H1 (cell line): ENCODE measurements around the gene TP73. TPM values are rescaled to one million over a fixed set of nuclear protein-coding genes. Genes with fewer than 3 reads are reported as not detected.

Experiments
- CTCF ChIA-PET: fragments of 300-600 bp; sonication (Branson Sonifier 250); formaldehyde crosslinking; loops from one replicate; lab custom pipeline; 2021; ENCODE audit not compliant: partially characterized antibody; lab: Charles Lee
- POLR2A ChIA-PET: fragments of 300-600 bp; sonication (Branson Sonifier 250); formaldehyde crosslinking; loops from one replicate; lab custom pipeline; 2021; ENCODE audit warnings: inconsistent platforms; ENCODE audit not compliant: partially characterized antibody; lab: Charles Lee
- DNase-seq, 2 experiments: peaks; one replicate each; pipeline versions ENCODE4 v3.0.0 to v3.0.0-alpha.2; 2010 to 2022; ENCODE audit warnings: low spot score in 2 of 2, low read depth in 1 of 2, mixed read lengths in 1 of 2
- FAIRE-seq: peaks from 2 replicates; lab custom pipeline; 2011; peaks lifted over from hg19 to GRCh38; lab: Jason Lieb, UNC
- H2AFZ ChIP-seq: 2 replicates; pipeline ENCODE4 v1.8.1; 2012; ENCODE audit warnings: low read length, inconsistent platforms
- H2AK5ac ChIP-seq: 2 replicates; pipeline ENCODE4 v1.6.1; 2013; ENCODE audit warnings: low read depth, low read length
- H2BK120ac ChIP-seq: replicated peaks from 2 replicates; pipeline ENCODE3; 2013; ENCODE audit warnings: low read depth, low read length, inconsistent platforms
- H2BK12ac ChIP-seq: 2 replicates; pipeline ENCODE4 v1.6.1; 2013; ENCODE audit warnings: low read depth, low read length
- H2BK15ac ChIP-seq: 2 replicates; pipeline ENCODE4 v1.6.1; 2013; ENCODE audit warnings: low read length
- H2BK20ac ChIP-seq: 2 replicates; pipeline ENCODE4 v1.6.1; 2013; ENCODE audit warnings: low read length
- H2BK5ac ChIP-seq: 2 replicates; pipeline ENCODE4 v1.6.1; 2013; ENCODE audit warnings: low read depth, low read length
- H3K14ac ChIP-seq: 2 replicates; pipeline ENCODE4 v1.6.1; 2013; ENCODE audit warnings: inconsistent platforms; ENCODE audit not compliant: insufficient read length
- H3K18ac ChIP-seq: 2 replicates; pipeline ENCODE4 v1.6.1; 2013; ENCODE audit warnings: low read length; ENCODE audit errors: extremely low read depth
- H3K23ac ChIP-seq: 2 replicates; pipeline ENCODE4 v1.6.1; 2013; ENCODE audit warnings: inconsistent platforms; ENCODE audit not compliant: insufficient read length
- H3K23me2 ChIP-seq: 2 replicates; pipeline ENCODE4 v1.6.1; 2013; ENCODE audit warnings: low read depth, low read length
- H3K27ac ChIP-seq: 2 replicates; pipeline ENCODE4 v1.6.1; 2011; ENCODE audit warnings: low read depth, low read length, inconsistent platforms
- H3K27me3 ChIP-seq, 4 experiments: replicated peaks in 1 of 4; 1 replicate in 1 of 4; 2 replicates in 3 of 4; pipeline versions ENCODE4 v1.6.1 to v1.8.1; 2011 to 2013; ENCODE audit warnings: low read length in 3 of 4, mild to moderate bottlenecking in 3 of 4, inconsistent platforms in 2 of 4, mixed read lengths in 2 of 4, moderate library complexity in 1 of 4; ENCODE audit not compliant: control insufficient read depth in 3 of 4, insufficient read depth in 3 of 4; ENCODE audit errors: extremely low read depth in 1 of 4
- H3K36me3 ChIP-seq, 4 experiments: 2 replicates each; pipeline versions ENCODE4 v1.6.1 to v1.8.1; 2011 to 2013; ENCODE audit warnings: mild to moderate bottlenecking in 4 of 4, low read length in 3 of 4, moderate library complexity in 2 of 4, control low read depth in 1 of 4, inconsistent platforms in 1 of 4; ENCODE audit not compliant: insufficient read depth in 4 of 4, control insufficient read depth in 2 of 4
- H3K4ac ChIP-seq: replicated peaks from 2 replicates; pipeline ENCODE3; 2013; ENCODE audit warnings: low read length, low read depth, mixed read lengths, inconsistent platforms; ENCODE audit not compliant: insufficient read length
- H3K4me1 ChIP-seq, 4 experiments: replicated peaks in 1 of 4; 1 replicate in 1 of 4; 2 replicates in 3 of 4; pipeline versions ENCODE4 v1.6.1 to v1.8.1; 2011 to 2013; ENCODE audit warnings: low read length in 3 of 4, inconsistent platforms in 2 of 4, mixed read lengths in 1 of 4; ENCODE audit not compliant: insufficient read depth in 4 of 4, control insufficient read depth in 3 of 4
- H3K4me2 ChIP-seq, 2 experiments: 2 replicates each; pipeline versions ENCODE4 v1.6.1 to v1.8.1; 2011 to 2013; ENCODE audit warnings: low read depth in 2 of 2, low read length in 2 of 2, control low read depth in 1 of 2, inconsistent platforms in 1 of 2, mild to moderate bottlenecking in 1 of 2; ENCODE audit not compliant: insufficient read depth in 1 of 2
- H3K4me3 ChIP-seq, 4 experiments: fragments of 200-600, 300-600 bp in 1 of 4; sonication (generic), shearing (Covaris generic), sonication (Bioruptor Twin) in 1 of 4; 2 replicates each; pipeline versions ENCODE4 v1.5.1 to v1.8.1; 2011 to 2016; ENCODE audit warnings: low read length in 4 of 4, low read depth in 3 of 4, control low read depth in 2 of 4, inconsistent platforms in 2 of 4, mild to moderate bottlenecking in 2 of 4, mixed read lengths in 1 of 4, moderate library complexity in 1 of 4; ENCODE audit not compliant: insufficient read depth in 2 of 4; ENCODE audit errors: extremely low read depth in 1 of 4
- H3K56ac ChIP-seq: replicated peaks from 2 replicates; pipeline ENCODE3; 2013; ENCODE audit warnings: low read depth, mild to moderate bottlenecking, mixed read lengths, low read length, inconsistent platforms; ENCODE audit not compliant: insufficient read length
- H3K79me1 ChIP-seq: 2 replicates; pipeline ENCODE4 v1.6.1; 2013; ENCODE audit warnings: low read depth, low read length, control low read depth
- H3K79me2 ChIP-seq, 2 experiments: 2 replicates each; pipeline versions ENCODE4 v1.6.1 to v1.8.1; 2012 to 2013; ENCODE audit warnings: low read length in 2 of 2, mild to moderate bottlenecking in 2 of 2, inconsistent platforms in 1 of 2; ENCODE audit not compliant: insufficient read depth in 2 of 2, control insufficient read depth in 1 of 2
- H3K9ac ChIP-seq, 4 experiments: replicated peaks in 1 of 4; 1 replicate in 1 of 4; 2 replicates in 3 of 4; pipeline versions ENCODE4 v1.6.1 to v1.8.1; 2011 to 2013; ENCODE audit warnings: low read depth in 3 of 4, low read length in 3 of 4, control low read depth in 2 of 4, mild to moderate bottlenecking in 2 of 4, moderate library complexity in 2 of 4, inconsistent platforms in 1 of 4; ENCODE audit errors: extremely low read depth in 1 of 4
- H3K9me3 ChIP-seq, 2 experiments: 2 replicates each; pipeline versions ENCODE4 v1.6.1 to v1.8.1; 2012 to 2013; ENCODE audit warnings: mild to moderate bottlenecking in 2 of 2, moderate library complexity in 2 of 2, control low read depth in 1 of 2, inconsistent platforms in 1 of 2, low read depth in 1 of 2, low read length in 1 of 2, mixed read lengths in 1 of 2; ENCODE audit not compliant: insufficient read depth in 2 of 2
- H4K20me1 ChIP-seq, 2 experiments: replicated peaks in 1 of 2; 2 replicates each; pipeline versions ENCODE3 to v1.8.1; 2011 to 2013; ENCODE audit warnings: inconsistent platforms in 2 of 2, low read length in 2 of 2, mild to moderate bottlenecking in 1 of 2; ENCODE audit not compliant: insufficient read depth in 2 of 2, control insufficient read depth in 1 of 2
- H4K5ac ChIP-seq: 2 replicates; pipeline ENCODE4 v1.6.1; 2013; ENCODE audit warnings: low read length, low read depth, mixed read lengths, inconsistent platforms; ENCODE audit not compliant: insufficient read length
- H4K8ac ChIP-seq: 2 replicates; pipeline ENCODE4 v1.8.0; 2013; ENCODE audit warnings: mild to moderate bottlenecking, moderate library complexity, low read length, inconsistent platforms; ENCODE audit not compliant: insufficient read depth; ENCODE audit errors: extremely low read depth
- H4K91ac ChIP-seq: replicated peaks from 2 replicates; pipeline ENCODE3; 2013; ENCODE audit warnings: low read length, mixed read lengths, inconsistent platforms; ENCODE audit not compliant: insufficient read length
- ASH2L ChIP-seq: fragments of 200-600, 300-600 bp; sonication (generic); IDR thresholded peaks from one replicate; pipeline ENCODE4 v1.7.1; 2017; ENCODE audit warnings: low read length
- BACH1 ChIP-seq: IDR thresholded peaks from 2 replicates; pipeline ENCODE4 v1.6.1; 2012; ENCODE audit warnings: low read length, improper control_type of control experiment
- KDM4A ChIP-seq: IDR thresholded peaks from one replicate; pipeline ENCODE4 v1.7.1; 2012; ENCODE audit warnings: low read depth, mild to moderate bottlenecking, moderate library complexity, low read length, inconsistent platforms; ENCODE audit not compliant: severe bottlenecking
- MAX ChIP-seq: IDR thresholded peaks from 2 replicates; pipeline ENCODE4 v1.6.1; 2012; ENCODE audit warnings: inconsistent platforms
- NANOG ChIP-seq: IDR thresholded peaks from 2 replicates; pipeline ENCODE4 v1.6.1; 2011; ENCODE audit warnings: low read length, low read depth, mild to moderate bottlenecking, inconsistent platforms; ENCODE audit not compliant: insufficient read depth, poor library complexity, severe bottlenecking
- RAD21 ChIP-seq, 2 experiments: IDR thresholded peaks in 1 of 2; conservative IDR thresholded peaks in 1 of 2; 2 replicates each; pipeline ENCODE4 v1.6.1; 2011; ENCODE audit warnings: low read depth in 2 of 2, low read length in 2 of 2, improper control_type of control experiment in 1 of 2, inconsistent platforms in 1 of 2, mild to moderate bottlenecking in 1 of 2, moderate library complexity in 1 of 2
- RBBP5 ChIP-seq: IDR thresholded peaks from 2 replicates; pipeline ENCODE4 v1.7.1; 2012; ENCODE audit warnings: low read depth, mild to moderate bottlenecking, inconsistent platforms, low read length, moderate library complexity, borderline replicate concordance
- SAP30 ChIP-seq: fragments of 300-600 bp; sonication (generic); IDR thresholded peaks from 2 replicates; pipeline ENCODE4 v1.7.1; 2012; ENCODE audit warnings: low read length, moderate library complexity, mild to moderate bottlenecking, inconsistent platforms; ENCODE audit not compliant: insufficient read depth, insufficient replicate concordance
- SIX5 ChIP-seq: IDR thresholded peaks from 2 replicates; pipeline ENCODE4 v1.6.1; 2011; ENCODE audit warnings: mild to moderate bottlenecking, low read depth, low read length
- SUZ12 ChIP-seq: fragments of 200-600 bp; sonication (generic); IDR thresholded peaks from 2 replicates; pipeline ENCODE4 v1.6.1; 2012; ENCODE audit warnings: mild to moderate bottlenecking, inconsistent platforms, low read length, moderate library complexity, mixed read lengths
- WGBS, 2 experiments: shearing (Covaris generic) in 1 of 2; methylation state at CpG; one replicate each; pipeline versions ENCODE4 v1.1.6 to v1.1.7; 2013 to 2015; ENCODE audit warnings: low lambda C conversion rate in 2 of 2, mixed read lengths in 2 of 2, inconsistent platforms in 1 of 2, low coverage in 1 of 2, missing lambda C conversion rate in 1 of 2; ENCODE audit not compliant: insufficient replicate concordance in 2 of 2, insufficient coverage in 1 of 2, insufficient read length in 1 of 2; ENCODE audit errors: extremely low coverage in 1 of 2, missing lambda C conversion rate in 1 of 2; 5-methylcytosine and 5-hydroxymethylcytosine counted together
- polyA plus RNA-seq, 7 experiments: library from polyadenylated mRNA; depleted of rRNA in 3 of 7; stranded (reverse) in 5 of 7; unstranded in 2 of 7; fragments of >200 nt in 5 of 7; fragments of 200-250 nt in 2 of 7; gene quantifications; 1 replicate in 5 of 7; 2 replicates in 1 of 7; 4 replicates in 1 of 7; pipeline versions ENCODE4 v1.2.1 to v1.2.3, GENCODE V29; 2011 to 2013; ENCODE audit warnings: missing spikeins in 2 of 7, mixed read lengths in 2 of 7
- total RNA-seq: library from RNA; stranded (reverse); fragmentation: NEBNext Ultra II Directional; extraction: Animal tissue kit (Norgen Biotek cat#: 25700); gene quantifications from 2 replicates; pipeline ENCODE4 v1.2.1, GENCODE V29; 2021
- TF ChIP-seq, protein P1 (sequence below): IDR thresholded peaks from 2 replicates; pipeline ENCODE4 v1.6.1; 2012; ENCODE audit warnings: low read length, inconsistent platforms

Gene TP73
- total and polyA plus RNA-seq, 2 of the 8 experiments (the other 6 are each of a cell fraction or from before 2014, with no cell fraction given) = 2.6 to 3.1 TPM

- Histone ChIP-seq H3K79me2 (peaks cover 0 to 9% of the 10 kb centered on the region in 2 experiments; a peak in 2 of 4 replicates), H3K36me3 (peaks cover 15 to 57% (median 51%) of the 10 kb centered on the region in 4 experiments), H3K56ac (no peak overlapping the region), H3K4me2 (no peak overlapping the region), H4K5ac (no peak overlapping the region), H3K4me3 (no peak overlapping the region), H3K27ac (no peak overlapping the region), H3K18ac (no peak overlapping the region), H2BK5ac (no peak overlapping the region), H3K23ac (no peak overlapping the region), H2BK20ac (no peak overlapping the region), H4K20me1 (peaks cover 0 to 28% of the 10 kb centered on the region in 2 experiments), H2AK5ac (no peak overlapping the region), H3K14ac (no peak overlapping the region), H2AFZ (no peak overlapping the region), H3K9ac (no peak overlapping the region), H2BK12ac (no peak overlapping the region), H3K4ac (no peak overlapping the region), H3K27me3 (no peaks in the 10 kb centered on the region), H3K4me1 (peaks cover 0 to 1% (median under 1%) of the 10 kb centered on the region in 4 experiments; a peak in 2 of 7 replicates), H4K91ac (no peak overlapping the region), H2BK15ac (no peak overlapping the region), H3K79me1 (peaks cover 5% of the 10 kb centered on the region), H3K23me2 (no peaks in the 10 kb centered on the region), H3K9me3 (no peaks in the 10 kb centered on the region), H2BK120ac (no peak overlapping the region), H4K8ac (no peak overlapping the region)
- 88% methylated on average over 12 of the region's 12 CpGs; no CpG with 5 or more reads in 1 of the 2 experiments for WGBS, 2 experiments
- FAIRE-seq = no peak
- DNase-seq = no peak
- ChIA-PET POLR2A (interaction anchor here (0.7 kb wide), 2 partner anchors 398 to 1103 kb away, joined by 3 read pairs; no protein-coding TSS in a partner anchor), CTCF (interaction anchor here (0.7 to 1.3 kb wide), 2 partner anchors 12 to 14 kb away, joined by 4 to 5 read pairs; no protein-coding TSS in a partner anchor)
- no peak for TF ChIP-seq RAD21 (IDR thresholded peaks at IDR 0.05 in 1 of 2, conservative IDR thresholded peaks at IDR 0.05 in 1 of 2; ENCODE audit: low read depth in 2 of 2, low read length in 2 of 2)
- no peak for TF ChIP-seq SUZ12
- no peak for TF ChIP-seq KDM4A
- TF ChIP-seq ASH2L = no peak
- TF ChIP-seq, protein P1, sequence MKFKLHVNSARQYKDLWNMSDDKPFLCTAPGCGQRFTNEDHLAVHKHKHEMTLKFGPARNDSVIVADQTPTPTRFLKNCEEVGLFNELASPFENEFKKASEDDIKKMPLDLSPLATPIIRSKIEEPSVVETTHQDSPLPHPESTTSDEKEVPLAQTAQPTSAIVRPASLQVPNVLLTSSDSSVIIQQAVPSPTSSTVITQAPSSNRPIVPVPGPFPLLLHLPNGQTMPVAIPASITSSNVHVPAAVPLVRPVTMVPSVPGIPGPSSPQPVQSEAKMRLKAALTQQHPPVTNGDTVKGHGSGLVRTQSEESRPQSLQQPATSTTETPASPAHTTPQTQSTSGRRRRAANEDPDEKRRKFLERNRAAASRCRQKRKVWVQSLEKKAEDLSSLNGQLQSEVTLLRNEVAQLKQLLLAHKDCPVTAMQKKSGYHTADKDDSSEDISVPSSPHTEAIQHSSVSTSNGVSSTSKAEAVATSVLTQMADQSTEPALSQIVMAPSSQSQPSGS = no peak
- TF ChIP-seq BACH1 = no peak
- TF ChIP-seq SIX5 = no peak
- no peak for TF ChIP-seq RBBP5
- no peak for TF ChIP-seq NANOG
- TF ChIP-seq MAX = no peak
- no peak for TF ChIP-seq SAP30
Observed at GRCh38 chr1:3738943-3739342, 86.6 kb downstream of the TP73 start.
